ENCODE measurements around the gene CLEC16A.

Gene CLEC16A

GRCh38 chr16:11161974-11162373, 217.6 kb downstream of the CLEC16A start:
- TF ChIP-seq JUND (IDR thresholded peaks at IDR 0.05; ENCODE audit: low read depth), result no peak
- in situ Hi-C loops (cut with HindIII; ENCODE audit: low pct_unique_long_range_greater_than_20kb, low sequenced_read_pairs), result no loop called here
- DNase-seq (ENCODE audit: low read depth in 1 of 2, low spot score in 1 of 2), result no peak

- DNase-seq (ENCODE audit: low read depth in 1 of 2, low spot score in 1 of 2), result peak; percentile 48 to 75
- TF ChIP-seq JUND (IDR thresholded peaks at IDR 0.05; ENCODE audit: low read depth), result no peak
- in situ Hi-C loops (cut with HindIII; ENCODE audit: low pct_unique_long_range_greater_than_20kb, low sequenced_read_pairs), result no loop called here
These were observed 218.4 kb downstream of the CLEC16A start for GRCh38 chr16:11162586-11163268.

- in situ Hi-C loops (cut with HindIII; ENCODE audit: low pct_unique_long_range_greater_than_20kb, low sequenced_read_pairs), result no loop called here
- no peak for TF ChIP-seq JUND (IDR thresholded peaks at IDR 0.05; ENCODE audit: low read depth)
- DNase-seq (ENCODE audit: low read depth in 1 of 2, low spot score in 1 of 2), result no peak
These were observed 219.4 kb downstream of the CLEC16A start for GRCh38 chr16:11163761-11164261.

- no peak for TF ChIP-seq JUND (IDR thresholded peaks at IDR 0.05; ENCODE audit: low read depth)
- DNase-seq (ENCODE audit: low read depth in 1 of 2, low spot score in 1 of 2), result no peak
- in situ Hi-C loops (cut with HindIII; ENCODE audit: low pct_unique_long_range_greater_than_20kb, low sequenced_read_pairs), result no loop called here
These were observed 220.3 kb downstream of the CLEC16A start for GRCh38 chr16:11164482-11165270.

DNA sequence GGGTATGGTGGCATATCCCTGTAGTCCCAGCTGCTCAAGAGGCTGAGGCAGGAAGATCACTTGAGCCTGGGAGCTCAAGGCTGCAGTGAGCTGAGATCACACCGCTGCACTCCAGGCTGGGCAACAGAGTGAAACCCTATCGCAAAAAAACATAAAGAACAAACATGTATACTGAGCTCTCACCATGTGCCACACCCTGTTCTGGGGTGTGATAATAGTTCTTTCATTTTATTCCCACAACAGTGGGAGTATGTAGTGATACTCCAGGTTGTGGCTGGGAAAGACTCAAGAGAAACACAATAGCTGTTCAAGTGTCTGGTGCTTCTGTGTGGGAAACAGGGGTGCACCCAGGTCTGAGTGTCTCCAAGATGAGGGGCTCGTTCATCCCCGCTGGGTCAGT, 221.0 kb downstream of the CLEC16A start:
- no peak for TF ChIP-seq JUND (IDR thresholded peaks at IDR 0.05; ENCODE audit: low read depth)
- DNase-seq (ENCODE audit: low read depth in 1 of 2, low spot score in 1 of 2), result no peak
- in situ Hi-C loops (cut with HindIII; ENCODE audit: low pct_unique_long_range_greater_than_20kb, low sequenced_read_pairs), result no loop called here

DNA sequence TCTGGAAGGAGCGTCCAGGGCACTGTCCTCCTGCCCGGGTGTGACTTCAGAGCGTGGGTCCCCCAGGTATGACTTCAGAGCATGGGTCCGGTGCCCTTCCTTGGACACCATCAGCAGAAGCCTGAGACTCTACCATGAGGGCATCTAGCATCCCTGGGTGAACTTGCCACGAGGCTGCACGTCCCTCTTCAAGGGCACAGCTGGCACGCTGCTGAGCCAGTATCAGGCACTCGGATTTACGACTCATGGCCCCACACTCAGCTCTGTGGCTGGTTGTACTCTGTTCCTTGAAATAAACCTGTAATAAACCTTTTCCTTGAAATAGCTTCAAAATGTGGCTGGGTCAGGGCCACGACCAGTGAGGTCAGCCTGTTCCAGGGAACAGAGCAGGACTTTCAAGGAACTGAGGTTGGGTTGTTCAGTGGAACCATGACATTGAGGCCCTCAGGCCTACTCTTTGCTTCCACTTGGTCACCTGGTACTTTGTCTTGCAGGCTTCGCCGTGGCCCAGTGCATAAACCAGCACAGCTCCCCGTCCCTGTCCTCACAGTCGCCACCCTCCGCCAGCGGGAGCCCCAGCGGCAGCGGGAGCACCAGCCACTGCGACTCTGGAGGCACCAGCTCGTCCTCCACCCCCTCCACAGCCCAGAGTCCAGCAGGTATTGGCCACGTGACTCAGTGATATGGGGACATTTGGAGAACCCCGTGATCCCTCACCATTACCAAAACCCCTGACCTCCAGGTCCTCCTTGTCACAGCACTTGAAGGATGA, 221.7 kb downstream of the CLEC16A start:
- no peak for DNase-seq (ENCODE audit: low read depth in 1 of 2, low spot score in 1 of 2)
- in situ Hi-C loops (cut with HindIII; ENCODE audit: low pct_unique_long_range_greater_than_20kb, low sequenced_read_pairs), result no loop called here
- no peak for TF ChIP-seq JUND (IDR thresholded peaks at IDR 0.05; ENCODE audit: low read depth)

GRCh38 chr16:11167581-11167980, 223.2 kb downstream of the CLEC16A start:
- TF ChIP-seq JUND (IDR thresholded peaks at IDR 0.05; ENCODE audit: low read depth), result no peak
- no peak for DNase-seq (ENCODE audit: low read depth in 1 of 2, low spot score in 1 of 2)
- in situ Hi-C loops (cut with HindIII; ENCODE audit: low pct_unique_long_range_greater_than_20kb, low sequenced_read_pairs), result no loop called here

GRCh38 chr16:11168386-11169051, 224.2 kb downstream of the CLEC16A start:
- TF ChIP-seq JUND (IDR thresholded peaks at IDR 0.05; ENCODE audit: low read depth), result no peak
- in situ Hi-C loops (cut with HindIII; ENCODE audit: low pct_unique_long_range_greater_than_20kb, low sequenced_read_pairs), result no loop called here
- no peak for DNase-seq (ENCODE audit: low read depth in 1 of 2, low spot score in 1 of 2)

- TF ChIP-seq JUND (IDR thresholded peaks at IDR 0.05; ENCODE audit: low read depth), result no peak
- in situ Hi-C loops (cut with HindIII; ENCODE audit: low pct_unique_long_range_greater_than_20kb, low sequenced_read_pairs), result no loop called here
- DNase-seq (ENCODE audit: low read depth in 1 of 2, low spot score in 1 of 2), result no peak
These were observed 225.3 kb downstream of the CLEC16A start for GRCh38 chr16:11169641-11170040.

- TF ChIP-seq JUND (IDR thresholded peaks at IDR 0.05; ENCODE audit: low read depth), result no peak
These were observed 225.8 kb downstream of the CLEC16A start for GRCh38 chr16:11170201-11170600.

DNA sequence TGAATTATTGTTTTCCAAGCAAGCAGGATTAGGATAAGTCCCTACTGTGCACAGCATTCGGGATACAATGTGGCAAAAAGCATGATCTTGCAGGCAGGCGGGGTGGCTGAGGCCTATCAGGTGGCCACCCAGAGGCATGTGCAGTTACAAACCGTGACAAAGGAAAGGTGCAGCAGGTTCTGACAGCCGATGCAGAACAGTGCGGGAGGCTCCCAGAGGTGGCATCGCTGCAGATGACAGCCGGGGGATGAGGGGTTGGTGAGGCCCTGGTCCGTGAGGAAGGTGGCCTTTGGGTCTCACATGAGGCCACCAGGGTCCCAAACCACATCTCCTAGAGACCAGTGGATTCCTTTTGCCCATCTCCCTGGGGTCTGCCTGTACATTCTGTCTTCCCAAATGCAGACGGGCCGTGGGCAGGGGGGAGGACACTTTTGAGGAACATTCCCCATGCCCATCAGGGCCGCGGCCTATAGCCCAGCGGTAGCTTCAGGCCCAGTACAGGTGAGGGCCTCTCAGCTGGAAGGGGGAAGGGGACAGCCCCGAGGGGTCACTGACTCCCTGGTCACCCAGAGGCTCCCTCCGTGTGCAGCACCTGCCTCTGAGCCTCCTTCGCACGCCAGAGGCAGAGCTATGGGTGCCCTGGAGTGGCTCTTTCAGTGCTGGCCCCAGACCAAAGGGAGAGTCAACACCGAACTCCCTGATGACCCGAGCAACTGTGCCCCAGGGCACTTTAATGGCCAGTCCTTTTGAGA, 226.5 kb downstream of the CLEC16A start:
- in situ Hi-C loops (cut with HindIII; ENCODE audit: low pct_unique_long_range_greater_than_20kb, low sequenced_read_pairs), result no loop called here
- no peak for TF ChIP-seq JUND (IDR thresholded peaks at IDR 0.05; ENCODE audit: low read depth)
- peak in 1 of 2 experiments; percentile 13 for DNase-seq (ENCODE audit: low read depth in 1 of 2, low spot score in 1 of 2)

More at GRCh38 chr16:11170201-11170600, 225.8 kb downstream of the CLEC16A start:
- DNase-seq (ENCODE audit: low read depth in 1 of 2, low spot score in 1 of 2), result no peak
- in situ Hi-C loops (cut with HindIII; ENCODE audit: low pct_unique_long_range_greater_than_20kb, low sequenced_read_pairs), result no loop called here

- in situ Hi-C loops (cut with HindIII; ENCODE audit: low pct_unique_long_range_greater_than_20kb, low sequenced_read_pairs), result no loop called here
- DNase-seq (ENCODE audit: low read depth in 1 of 2, low spot score in 1 of 2), result no peak
- no peak for TF ChIP-seq JUND (IDR thresholded peaks at IDR 0.05; ENCODE audit: low read depth)
These were observed 227.0 kb downstream of the CLEC16A start for GRCh38 chr16:11171448-11171709.
